ENCODE results near the gene TRIM72. TPM values are rescaled to one million over a fixed set of nuclear protein-coding genes. Genes with fewer than 3 reads are reported as not detected.
A peak's percentile ranks its signal among the peaks of the same experiment; 100 is the strongest.
"Not testable (repeated sequence)": the region's sequence is repeated elsewhere in the genome, so short reads cannot be mapped to it uniquely, and the experiment has no call there.

TRIM72 gene, protein sequence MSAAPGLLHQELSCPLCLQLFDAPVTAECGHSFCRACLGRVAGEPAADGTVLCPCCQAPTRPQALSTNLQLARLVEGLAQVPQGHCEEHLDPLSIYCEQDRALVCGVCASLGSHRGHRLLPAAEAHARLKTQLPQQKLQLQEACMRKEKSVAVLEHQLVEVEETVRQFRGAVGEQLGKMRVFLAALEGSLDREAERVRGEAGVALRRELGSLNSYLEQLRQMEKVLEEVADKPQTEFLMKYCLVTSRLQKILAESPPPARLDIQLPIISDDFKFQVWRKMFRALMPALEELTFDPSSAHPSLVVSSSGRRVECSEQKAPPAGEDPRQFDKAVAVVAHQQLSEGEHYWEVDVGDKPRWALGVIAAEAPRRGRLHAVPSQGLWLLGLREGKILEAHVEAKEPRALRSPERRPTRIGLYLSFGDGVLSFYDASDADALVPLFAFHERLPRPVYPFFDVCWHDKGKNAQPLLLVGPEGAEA
- under 1 TPM; under 0.01 to 0.32 (median 0.13) TPM for polyA plus RNA-seq
- long read RNA-seq, donor 1: 0 reads
- long read RNA-seq, donor 2: 0 reads
- long read RNA-seq, donor 3: 0 reads
- long read RNA-seq, donor 4: 0 reads
- long read RNA-seq, donor 5: 0 reads
- long read RNA-seq, donor 6: 0 reads
- long read RNA-seq, donor 7: 0 reads
- long read RNA-seq, donor 8: 0 reads
- long read RNA-seq, donor 9: 0 reads
- long read RNA-seq, donor 10: 0 reads

- no peaks in the 10 kb centered on the region for H3K9me3 ChIP-seq (ENCODE audit: control insufficient read depth in 2 of 2, insufficient read depth in 1 of 2, low read depth in 1 of 2, low read length in 1 of 2)
- DNase-seq (no peak), FAIRE-seq (no peak)
- no peaks in the 10 kb centered on the region for H3K36me3 ChIP-seq (ENCODE audit: control insufficient read depth in 3 of 3, insufficient read depth in 2 of 3, low read depth in 1 of 3, low read length in 3 of 3)
- WGBS, 3 donors: 72 to 91% (median 83%) methylated on average over 16 to 25 of the region's 25 CpGs
- H3K27ac ChIP-seq (ENCODE audit: low read depth in 1 of 3, low read length in 2 of 3): no peak within 1 kb of the TSS
- H3K27me3 ChIP-seq (ENCODE audit: control insufficient read depth in 3 of 3, insufficient read depth in 3 of 3, low read length in 3 of 3): peaks cover 0 to 30% (median 13%) of the 10 kb centered on the region in 3 donors
- peaks cover 0 to 17% (median 0%) of the 10 kb centered on the region in 3 donors for H3K4me1 ChIP-seq (ENCODE audit: control insufficient read depth in 3 of 3, insufficient read depth in 2 of 3, low read depth in 1 of 3, low read length in 2 of 3)
- H3K4me3 ChIP-seq (ENCODE audit: low read depth in 1 of 3, low read length in 3 of 3): peak within 1 kb of the TSS in 1 of 3 donors; percentile 35
Observed at GRCh38 chr16:31213877-31214707, at the start of gene TRIM72. TSS of gene TRIM72 (plus strand) at chr16:31214119. CDS start at chr16:31214739, 620 bp downstream.

DNA sequence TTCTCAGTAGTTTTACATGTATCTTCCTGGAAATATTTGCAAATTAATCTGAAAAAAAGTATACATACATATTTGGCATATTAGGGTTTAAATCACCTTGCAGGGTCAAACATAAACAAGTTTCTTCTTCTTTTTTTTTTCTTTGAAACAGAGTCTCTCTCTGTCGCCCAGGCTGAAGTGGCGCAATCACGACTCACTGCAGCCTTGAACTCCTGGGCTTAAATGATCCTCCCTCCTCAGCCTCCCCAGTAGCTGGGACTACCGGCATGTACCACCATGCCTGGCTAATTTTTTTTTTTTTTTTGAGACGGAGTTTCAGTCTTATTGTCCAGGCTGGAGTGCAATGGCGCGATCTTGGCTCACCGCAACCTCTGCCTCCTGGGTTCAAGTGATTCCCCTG is 46.6 kb upstream of the TRIM72 start:
- Histone ChIP-seq H3K27me3 (ENCODE audit: control insufficient read depth in 3 of 3, insufficient read depth in 3 of 3, low read length in 3 of 3) (no peaks in the 10 kb centered on the region), H3K27ac (ENCODE audit: low read depth in 1 of 3, low read length in 2 of 3) (no peak overlapping the region), H3K9me3 (ENCODE audit: control insufficient read depth in 2 of 2, insufficient read depth in 1 of 2, low read depth in 1 of 2, low read length in 1 of 2) (no peaks in the 10 kb centered on the region), H3K4me1 (ENCODE audit: control insufficient read depth in 3 of 3, insufficient read depth in 2 of 3, low read depth in 1 of 3, low read length in 2 of 3) (peaks cover 2 to 5% (median 2%) of the 10 kb centered on the region in 3 donors), H3K4me3 (ENCODE audit: low read depth in 1 of 3, low read length in 3 of 3) (no peak overlapping the region), H3K36me3 (ENCODE audit: control insufficient read depth in 3 of 3, insufficient read depth in 2 of 3, low read depth in 1 of 3, low read length in 3 of 3) (no peaks in the 10 kb centered on the region)
- FAIRE-seq (no peak), DNase-seq (no peak)
- 89 to 94% (median 93%) methylated on average over 8 of the region's 8 CpGs for WGBS, 3 donors

- Histone ChIP-seq H3K9me3 (ENCODE audit: control insufficient read depth in 2 of 2, insufficient read depth in 1 of 2, low read depth in 1 of 2, low read length in 1 of 2) (no peaks in the 10 kb centered on the region), H3K4me3 (ENCODE audit: low read depth in 1 of 3, low read length in 3 of 3) (no peak overlapping the region), H3K36me3 (ENCODE audit: control insufficient read depth in 3 of 3, insufficient read depth in 2 of 3, low read depth in 1 of 3, low read length in 3 of 3) (no peaks in the 10 kb centered on the region), H3K27me3 (ENCODE audit: control insufficient read depth in 3 of 3, insufficient read depth in 3 of 3, low read length in 3 of 3) (no peaks in the 10 kb centered on the region), H3K27ac (ENCODE audit: low read depth in 1 of 3, low read length in 2 of 3) (no peak overlapping the region), H3K4me1 (ENCODE audit: control insufficient read depth in 3 of 3, insufficient read depth in 2 of 3, low read depth in 1 of 3, low read length in 2 of 3) (peaks cover 2 to 5% (median 2%) of the 10 kb centered on the region in 3 donors)
- DNase-seq: no peak
- 44 to 68% (median 68%) methylated on average over 2 of the region's 2 CpGs for WGBS, 3 donors
- FAIRE-seq: no peak
Observed at GRCh38 chr16:31168848-31169247, 45.1 kb upstream of the TRIM72 start.

DNA sequence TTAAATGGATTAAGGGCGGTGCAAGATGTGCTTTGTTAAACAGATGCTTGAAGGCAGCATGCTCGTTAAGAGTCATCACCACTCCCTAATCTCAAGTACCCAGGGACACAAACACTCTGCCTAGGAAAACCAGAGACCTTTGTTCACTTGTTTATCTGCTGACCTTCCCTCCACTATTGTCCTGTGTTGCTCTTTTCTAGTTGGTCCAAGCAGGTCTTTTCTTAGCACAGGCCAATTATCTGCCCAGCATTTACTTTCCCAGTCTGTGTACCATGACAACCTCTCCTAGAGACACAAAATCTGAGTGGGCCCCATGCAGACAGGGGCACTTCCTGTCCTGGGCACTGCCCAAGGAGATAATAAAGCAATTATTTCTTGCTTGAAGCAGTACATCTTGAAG is 43.9 kb upstream of the TRIM72 start:
- not testable (repeated sequence) for H3K36me3 ChIP-seq (ENCODE audit: control insufficient read depth in 3 of 3, insufficient read depth in 2 of 3, low read depth in 1 of 3, low read length in 3 of 3); H3K27me3 ChIP-seq (ENCODE audit: control insufficient read depth in 3 of 3, insufficient read depth in 3 of 3, low read length in 3 of 3); H3K9me3 ChIP-seq (ENCODE audit: control insufficient read depth in 2 of 2, insufficient read depth in 1 of 2, low read depth in 1 of 2, low read length in 1 of 2); FAIRE-seq; H3K4me3 ChIP-seq (ENCODE audit: low read depth in 1 of 3, low read length in 3 of 3); H3K4me1 ChIP-seq (ENCODE audit: control insufficient read depth in 3 of 3, insufficient read depth in 2 of 3, low read depth in 1 of 3, low read length in 2 of 3)
- no CpG with 5 or more reads among the region's 2 CpGs for WGBS, 3 donors
- H3K27ac ChIP-seq (ENCODE audit: low read depth in 1 of 3, low read length in 2 of 3): peak overlapping the region in 2 of 3 donors; percentile 33 to 56
- DNase-seq: peak; percentile 58 to 64

DNA sequence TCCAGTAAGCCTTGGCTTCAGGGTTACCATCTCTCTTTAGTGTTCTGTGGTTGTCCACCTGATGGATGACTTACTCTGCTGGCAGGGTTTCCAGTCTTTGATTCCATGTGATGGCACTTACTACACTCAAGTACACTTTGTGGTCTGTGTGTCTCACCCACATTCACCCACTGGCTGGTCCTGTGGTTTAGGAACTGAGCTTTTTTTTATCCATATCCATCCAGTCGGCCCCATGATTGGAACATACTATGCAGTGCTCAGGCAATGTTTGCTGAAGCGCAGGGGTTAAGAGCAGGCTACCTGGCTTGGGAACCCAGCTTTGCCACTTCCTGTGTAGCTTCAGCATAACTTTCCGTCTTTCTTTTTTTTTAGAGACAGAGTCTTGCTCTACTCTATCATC is 36.8 kb upstream of the TRIM72 start:
- Histone ChIP-seq H3K27ac (ENCODE audit: low read depth in 1 of 3, low read length in 2 of 3) (no peak overlapping the region), H3K4me3 (ENCODE audit: low read depth in 1 of 3, low read length in 3 of 3) (no peak overlapping the region), H3K36me3 (ENCODE audit: control insufficient read depth in 3 of 3, insufficient read depth in 2 of 3, low read depth in 1 of 3, low read length in 3 of 3) (peaks cover 0 to 4% (median 0%) of the 10 kb centered on the region in 3 donors), H3K9me3 (ENCODE audit: control insufficient read depth in 2 of 2, insufficient read depth in 1 of 2, low read depth in 1 of 2, low read length in 1 of 2) (no peaks in the 10 kb centered on the region), H3K27me3 (ENCODE audit: control insufficient read depth in 3 of 3, insufficient read depth in 3 of 3, low read length in 3 of 3) (no peaks in the 10 kb centered on the region), H3K4me1 (ENCODE audit: control insufficient read depth in 3 of 3, insufficient read depth in 2 of 3, low read depth in 1 of 3, low read length in 2 of 3) (peaks cover 0 to 1% (median 0%) of the 10 kb centered on the region in 3 donors)
- DNase-seq (no peak), FAIRE-seq (no peak)
- WGBS, 3 donors: 53 to 76% (median 57%) methylated on average over 3 of the region's 3 CpGs

DNA sequence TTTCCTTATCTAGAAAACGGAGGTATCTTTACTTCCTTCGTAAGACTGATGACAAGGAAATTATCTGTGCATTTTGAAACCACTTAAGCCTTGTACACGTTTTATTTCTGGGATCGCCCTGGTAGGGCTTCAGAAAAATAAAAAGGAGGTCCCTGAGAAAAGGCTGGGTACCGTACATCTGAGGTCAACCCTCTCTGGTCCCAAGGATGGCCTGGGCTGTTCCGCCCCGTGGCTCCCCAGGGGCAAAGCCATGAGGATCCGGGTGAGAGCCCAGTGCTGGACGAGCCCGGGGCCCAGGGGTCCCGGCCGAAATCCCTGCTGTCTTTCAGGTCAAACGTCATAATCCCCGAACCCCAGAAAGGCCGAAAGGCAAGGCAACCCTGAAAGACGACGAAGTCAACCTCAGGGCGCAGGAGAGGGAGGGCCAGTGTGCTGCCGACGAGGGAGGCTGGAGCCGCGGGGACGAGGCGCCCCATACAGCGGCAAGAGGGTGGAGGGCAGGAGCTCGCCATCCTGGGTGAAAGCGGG is 34.6 kb upstream of the TRIM72 start:
- no peak for FAIRE-seq
- Histone ChIP-seq H3K36me3 (ENCODE audit: control insufficient read depth in 3 of 3, insufficient read depth in 2 of 3, low read depth in 1 of 3, low read length in 3 of 3) (peaks cover 13 to 21% (median 13%) of the 10 kb centered on the region in 3 donors), H3K27ac (ENCODE audit: low read depth in 1 of 3, low read length in 2 of 3) (peak overlapping the region; percentile 85 to 98 (median 88)), H3K4me3 (ENCODE audit: low read depth in 1 of 3, low read length in 3 of 3) (peak overlapping the region; percentile 49 to 98 (median 70)), H3K27me3 (ENCODE audit: control insufficient read depth in 3 of 3, insufficient read depth in 3 of 3, low read length in 3 of 3) (no peaks in the 10 kb centered on the region), H3K9me3 (ENCODE audit: control insufficient read depth in 2 of 2, insufficient read depth in 1 of 2, low read depth in 1 of 2, low read length in 1 of 2) (no peaks in the 10 kb centered on the region), H3K4me1 (ENCODE audit: control insufficient read depth in 3 of 3, insufficient read depth in 2 of 3, low read depth in 1 of 3, low read length in 2 of 3) (peaks cover 0 to 7% (median 3%) of the 10 kb centered on the region in 3 donors)
- 0 to 2% (median 2%) methylated on average over 24 to 27 of the region's 27 CpGs for WGBS, 3 donors
- DNase-seq: peak in 1 of 2 donors; percentile 14

DNA sequence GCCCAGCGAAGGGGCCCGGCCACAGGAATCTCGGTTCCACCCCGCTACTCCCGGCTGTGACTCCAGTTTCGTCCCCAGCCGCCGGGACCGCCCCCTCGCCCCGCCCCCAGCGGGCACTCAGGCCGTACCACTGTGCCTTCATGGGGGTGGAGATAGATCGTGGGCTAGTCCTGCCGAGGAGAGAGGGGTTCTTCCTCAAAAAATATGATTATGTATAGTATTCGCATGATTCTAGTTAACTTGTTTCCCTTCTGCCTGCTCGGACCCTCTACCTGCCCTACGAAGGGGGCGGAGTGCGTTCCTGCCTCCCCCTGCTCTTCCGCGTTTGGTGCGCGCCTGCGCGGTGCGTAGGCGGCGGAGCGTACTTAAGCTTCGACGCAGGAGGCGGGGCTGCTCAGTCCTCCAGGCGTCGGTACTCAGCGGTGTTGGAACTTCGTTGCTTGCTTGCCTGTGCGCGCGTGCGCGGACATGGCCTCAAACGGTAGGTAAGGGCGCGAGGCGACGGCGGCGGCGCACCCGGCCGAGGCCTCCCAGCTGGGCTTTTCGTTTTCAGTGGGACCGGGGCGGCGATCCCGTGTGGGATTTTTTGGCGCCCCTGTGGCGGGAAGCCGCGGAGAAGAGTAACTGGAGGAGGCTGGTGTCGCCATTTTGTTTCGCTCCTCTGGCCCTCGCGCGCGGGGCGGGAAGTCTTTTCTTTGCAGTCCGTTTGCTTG is 34.0 kb upstream of the TRIM72 start, which contains the start of gene FUS:
Gene FUS (plus strand): TSS at position 393 of the 713 bp plus-strand sequence. CDS start 76 bp downstream, at position 469.
- Histone ChIP-seq H3K27ac (ENCODE audit: low read depth in 1 of 3, low read length in 2 of 3) (peak within 1 kb of the TSS; percentile 85 to 98 (median 88)), H3K27me3 (ENCODE audit: control insufficient read depth in 3 of 3, insufficient read depth in 3 of 3, low read length in 3 of 3) (no peaks in the 10 kb centered on the region), H3K9me3 (ENCODE audit: control insufficient read depth in 2 of 2, insufficient read depth in 1 of 2, low read depth in 1 of 2, low read length in 1 of 2) (no peaks in the 10 kb centered on the region), H3K4me1 (ENCODE audit: control insufficient read depth in 3 of 3, insufficient read depth in 2 of 3, low read depth in 1 of 3, low read length in 2 of 3) (peaks cover 0 to 7% (median 3%) of the 10 kb centered on the region in 3 donors), H3K4me3 (ENCODE audit: low read depth in 1 of 3, low read length in 3 of 3) (peak within 1 kb of the TSS; percentile 70 to 98 (median 78)), H3K36me3 (ENCODE audit: control insufficient read depth in 3 of 3, insufficient read depth in 2 of 3, low read depth in 1 of 3, low read length in 3 of 3) (peaks cover 14 to 25% (median 14%) of the 10 kb centered on the region in 3 donors)
- peak; percentile 90 to 97 for DNase-seq
- WGBS, 3 donors: 0% methylated on average over 64 to 69 of the region's 69 CpGs
- no peak for FAIRE-seq
